OCI-LY1 (cell line): ENCODE data around the gene MAVS.

Experiments used
- H2AFZ ChIP-seq: fragments of 200-600 bp; sonication (generic), shearing (Covaris generic); 2 replicates; pipeline ENCODE4 v1.6.0; 2014; ENCODE audit warnings: antibody characterized with exemption, mild to moderate bottlenecking, low read length
- H3F3A ChIP-seq: fragments of 200-600 bp; sonication (generic), shearing (Covaris generic); 2 replicates; pipeline ENCODE4 v1.6.0; 2014; ENCODE audit warnings: mild to moderate bottlenecking, antibody characterized with exemption, low read length, moderate library complexity; ENCODE audit not compliant: insufficient read depth
- H3K27ac ChIP-seq: fragments of 200-600 bp; sonication (generic); 2 replicates; pipeline ENCODE4 v1.5.1; 2014; ENCODE audit warnings: low read length, mixed run types, mild to moderate bottlenecking, low read depth; ENCODE audit not compliant: poor library complexity, severe bottlenecking
- H3K27me3 ChIP-seq: fragments of 200-600 bp; sonication (generic); 2 replicates; pipeline ENCODE4 v1.6.0; 2014; ENCODE audit warnings: antibody characterized with exemption, mild to moderate bottlenecking, low read length, moderate library complexity; ENCODE audit not compliant: insufficient read depth
- H3K36me3 ChIP-seq: fragments of 200-600 bp; sonication (generic); 2 replicates; pipeline ENCODE4 v1.6.1; 2014; ENCODE audit warnings: mild to moderate bottlenecking, antibody characterized with exemption, low read length, moderate library complexity, mixed read lengths; ENCODE audit not compliant: insufficient read depth
- H3K4me1 ChIP-seq: fragments of 200-600 bp; sonication (generic); 2 replicates; pipeline ENCODE4 v1.5.1; 2014; ENCODE audit warnings: mild to moderate bottlenecking, low read length, moderate library complexity; ENCODE audit not compliant: insufficient read depth, severe bottlenecking
- H3K4me2 ChIP-seq: fragments of 200-600 bp; sonication (generic), shearing (Covaris generic); 2 replicates; pipeline ENCODE4 v1.6.1; 2014; ENCODE audit warnings: low read length
- H3K4me3 ChIP-seq: fragments of 200-600 bp; sonication (generic); 2 replicates; pipeline ENCODE4 v1.5.1; 2014; ENCODE audit warnings: low read length, low read depth, mild to moderate bottlenecking, mixed read lengths; ENCODE audit not compliant: poor library complexity, severe bottlenecking
- H3K79me2 ChIP-seq: fragments of 200-600 bp; shearing (Covaris generic); 2 replicates; pipeline ENCODE4 v1.6.1; 2016; ENCODE audit warnings: mixed run types, low read length, mixed read lengths; ENCODE audit not compliant: insufficient read depth
- H3K9ac ChIP-seq: fragments of 200-600 bp; sonication (generic), shearing (Covaris generic); 2 replicates; pipeline ENCODE4 v1.6.1; 2014; ENCODE audit warnings: mild to moderate bottlenecking, low read length, mixed read lengths
- H3K9me2 ChIP-seq: fragments of 200-600 bp; sonication (generic), shearing (Covaris generic); 2 replicates; pipeline ENCODE4 v1.6.1; 2014; ENCODE audit warnings: low read depth, mild to moderate bottlenecking, low read length, mixed read lengths
- H3K9me3 ChIP-seq: fragments of 200-600 bp; shearing (Covaris generic); 2 replicates; pipeline ENCODE4 v1.6.1; 2014; ENCODE audit warnings: low read length, mixed read lengths
- H4K20me1 ChIP-seq: fragments of 200-600 bp; sonication (generic), shearing (Covaris generic); 2 replicates; pipeline ENCODE4 v1.6.0; 2016; ENCODE audit warnings: mild to moderate bottlenecking, low read length; ENCODE audit not compliant: insufficient read depth
- EZH2 ChIP-seq: fragments of 200-600 bp; sonication (generic), shearing (Covaris generic); IDR thresholded peaks from 2 replicates; pipeline ENCODE4 v1.8.0; 2017; ENCODE audit warnings: borderline replicate concordance, mixed run types, mild to moderate bottlenecking, antibody characterized with exemption, low read length, moderate library complexity, mixed read lengths
- TF ChIP-seq, protein P1 (sequence below): fragments of 200-600 bp; sonication (generic), shearing (Covaris generic); IDR thresholded peaks from 2 replicates; pipeline ENCODE4 v1.5.1; 2017; ENCODE audit warnings: mild to moderate bottlenecking, antibody characterized with exemption, low read length, moderate library complexity, mixed read lengths

Gene MAVS

DNA sequence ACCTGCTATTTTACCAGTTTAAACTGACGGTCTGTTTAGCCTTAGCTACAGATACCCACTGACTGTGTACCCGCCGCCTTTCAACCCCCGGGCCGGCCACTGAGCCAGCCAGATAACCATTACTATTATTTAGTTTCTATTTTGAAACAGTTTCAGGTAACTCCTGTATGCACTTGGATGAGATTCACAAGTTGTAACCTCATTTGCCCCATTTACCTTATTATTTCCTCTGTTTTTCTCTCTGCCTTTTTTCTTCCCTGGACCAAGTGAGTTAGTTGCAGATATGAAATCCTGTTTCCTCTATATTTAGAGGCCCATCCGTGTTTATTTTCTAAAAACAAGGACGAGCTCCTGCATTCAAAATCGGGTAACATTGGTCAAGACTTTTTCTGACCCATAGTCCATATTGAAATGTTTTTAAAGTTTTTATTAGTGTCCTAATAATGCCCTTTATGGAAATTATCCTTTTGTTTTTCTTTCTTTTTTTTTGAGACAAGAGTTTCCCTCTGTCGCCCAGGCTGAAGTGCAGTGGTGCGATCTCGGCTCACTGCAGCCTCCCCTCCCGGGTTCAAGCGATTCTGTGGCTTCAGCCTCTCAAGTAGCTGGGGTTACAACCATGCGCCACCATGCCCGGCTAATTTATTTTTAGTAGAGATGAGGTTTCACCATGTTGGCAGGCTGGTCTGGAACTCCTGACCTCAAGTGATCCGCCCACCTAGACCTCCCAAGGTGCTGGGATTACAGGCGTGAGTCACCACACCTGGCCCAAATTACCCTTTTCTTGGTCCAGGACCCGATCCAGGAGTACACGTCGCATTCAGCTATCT is 25.5 kb upstream of the MAVS start:
- no peak for TF ChIP-seq EZH2
- TF ChIP-seq, protein P1, sequence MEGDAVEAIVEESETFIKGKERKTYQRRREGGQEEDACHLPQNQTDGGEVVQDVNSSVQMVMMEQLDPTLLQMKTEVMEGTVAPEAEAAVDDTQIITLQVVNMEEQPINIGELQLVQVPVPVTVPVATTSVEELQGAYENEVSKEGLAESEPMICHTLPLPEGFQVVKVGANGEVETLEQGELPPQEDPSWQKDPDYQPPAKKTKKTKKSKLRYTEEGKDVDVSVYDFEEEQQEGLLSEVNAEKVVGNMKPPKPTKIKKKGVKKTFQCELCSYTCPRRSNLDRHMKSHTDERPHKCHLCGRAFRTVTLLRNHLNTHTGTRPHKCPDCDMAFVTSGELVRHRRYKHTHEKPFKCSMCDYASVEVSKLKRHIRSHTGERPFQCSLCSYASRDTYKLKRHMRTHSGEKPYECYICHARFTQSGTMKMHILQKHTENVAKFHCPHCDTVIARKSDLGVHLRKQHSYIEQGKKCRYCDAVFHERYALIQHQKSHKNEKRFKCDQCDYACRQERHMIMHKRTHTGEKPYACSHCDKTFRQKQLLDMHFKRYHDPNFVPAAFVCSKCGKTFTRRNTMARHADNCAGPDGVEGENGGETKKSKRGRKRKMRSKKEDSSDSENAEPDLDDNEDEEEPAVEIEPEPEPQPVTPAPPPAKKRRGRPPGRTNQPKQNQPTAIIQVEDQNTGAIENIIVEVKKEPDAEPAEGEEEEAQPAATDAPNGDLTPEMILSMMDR: no peak
- Histone ChIP-seq H3K9me3 (no peaks in the 10 kb centered on the region), H3K36me3 (peaks cover 22% of the 10 kb centered on the region; the same call in 1 of the 2 replicates), H4K20me1 (no peaks in the 10 kb centered on the region), H2AFZ (no peak overlapping the region), H3K4me3 (peak overlapping the region; percentile 62), H3K27me3 (no peaks in the 10 kb centered on the region), H3K27ac (peak overlapping the region; percentile 76), H3K4me1 (peaks cover 27% of the 10 kb centered on the region), H3K9ac (peak overlapping the region; percentile 72), H3K9me2 (no peaks in the 10 kb centered on the region), H3K79me2 (no peaks in the 10 kb centered on the region), H3K4me2 (peak overlapping the region; percentile 59), H3F3A (no peaks in the 10 kb centered on the region)

DNA sequence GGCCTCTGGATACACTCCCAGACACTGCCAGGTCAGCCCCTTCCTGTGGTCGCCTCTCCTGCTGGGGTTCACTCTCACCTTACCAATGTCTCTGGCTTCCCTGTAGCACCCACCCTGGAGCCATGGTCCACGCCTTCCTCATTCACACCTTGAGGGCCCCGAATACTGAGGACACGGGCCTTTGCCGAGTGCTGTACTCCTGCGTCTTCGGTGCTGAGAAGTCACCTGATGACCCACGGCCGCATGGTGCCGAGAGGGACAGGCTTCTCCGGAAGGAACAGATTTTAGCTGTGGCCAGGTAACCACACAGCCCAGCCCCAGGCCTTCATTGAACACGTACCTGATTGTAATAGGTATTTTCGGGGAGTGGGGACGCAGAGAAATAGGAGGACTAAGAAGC is 24.6 kb upstream of the MAVS start:
- H3K27me3 ChIP-seq: no peaks in the 10 kb centered on the region
- H3K9ac ChIP-seq: no peak overlapping the region
- no peaks in the 10 kb centered on the region for H3F3A ChIP-seq
- H3K27ac ChIP-seq: no peak overlapping the region
- no peaks in the 10 kb centered on the region for H3K79me2 ChIP-seq
- peaks cover 26% of the 10 kb centered on the region; the same call in 1 of the 2 replicates for H3K36me3 ChIP-seq
- H3K4me1 ChIP-seq: peaks cover 27% of the 10 kb centered on the region
- H2AFZ ChIP-seq: no peak overlapping the region
- no peaks in the 10 kb centered on the region for H3K9me3 ChIP-seq
- H3K9me2 ChIP-seq: no peaks in the 10 kb centered on the region
- no peaks in the 10 kb centered on the region for H4K20me1 ChIP-seq
- no peak for TF ChIP-seq EZH2
- TF ChIP-seq, protein P1: no peak
- no peak overlapping the region for H3K4me3 ChIP-seq
- no peak overlapping the region for H3K4me2 ChIP-seq

DNA sequence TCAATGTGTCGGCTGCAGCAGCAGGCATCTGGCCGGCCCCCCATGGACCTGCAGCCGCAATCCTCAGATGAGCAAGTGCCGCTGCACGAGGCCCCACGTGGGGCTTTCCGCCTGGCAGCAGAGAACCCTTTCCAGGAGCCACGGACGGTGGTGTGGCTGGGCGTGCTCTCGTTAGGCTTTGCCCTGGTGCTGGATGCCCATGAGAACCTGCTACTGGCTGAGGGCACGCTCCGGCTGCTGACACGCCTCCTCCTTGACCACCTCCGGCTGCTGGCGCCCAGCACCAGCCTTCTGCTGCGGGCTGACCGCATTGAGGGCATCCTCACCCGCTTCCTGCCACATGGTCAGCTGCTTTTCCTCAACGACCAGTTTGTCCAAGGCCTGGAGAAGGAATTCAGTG is 22.8 kb upstream of the MAVS start:
- Histone ChIP-seq H3K36me3 (peaks cover 31% of the 10 kb centered on the region), H3F3A (no peaks in the 10 kb centered on the region), H4K20me1 (no peaks in the 10 kb centered on the region), H3K9me2 (no peaks in the 10 kb centered on the region), H3K9ac (no peak overlapping the region), H3K27me3 (no peaks in the 10 kb centered on the region), H3K4me1 (peaks cover 18% of the 10 kb centered on the region), H3K9me3 (no peaks in the 10 kb centered on the region), H3K4me2 (no peak overlapping the region), H3K27ac (no peak overlapping the region), H2AFZ (no peak overlapping the region), H3K4me3 (no peak overlapping the region), H3K79me2 (no peaks in the 10 kb centered on the region)
- no peak for TF ChIP-seq EZH2
- TF ChIP-seq, protein P1: no peak
